Activated CD4-positive, alpha-beta T cell treated with anti-CD3 and anti-CD28 coated beads, Interleukin-2, amount 10 ng/mL, durations not matched to agents 24 days and 14 days (primary cell): Measurements from ENCODE around the gene SPTBN2. TPM values are rescaled to one million over a fixed set of nuclear protein-coding genes. Genes with fewer than 3 reads are reported as not detected.

ENCODE experiments used
- DNase-seq: peaks from one replicate; pipeline ENCODE4 v3.0.0; 2022
- H3K27ac Mint-ChIP-seq: one replicate; pipeline ENCODE4 v1.8.0; 2022; ENCODE audit warnings: mild to moderate bottlenecking, mixed read lengths
- H3K27me3 Mint-ChIP-seq: one replicate; pipeline ENCODE4 v1.8.0; 2022; ENCODE audit warnings: mixed read lengths
- H3K36me3 Mint-ChIP-seq: one replicate; pipeline ENCODE4 v1.8.0; 2022; ENCODE audit warnings: low read depth, mild to moderate bottlenecking, mixed read lengths
- H3K4me1 Mint-ChIP-seq: one replicate; pipeline ENCODE4 v1.8.0; 2021; ENCODE audit warnings: mixed read lengths
- H3K4me3 Mint-ChIP-seq: one replicate; pipeline ENCODE4 v1.8.0; 2022; ENCODE audit warnings: mild to moderate bottlenecking, moderate library complexity, mixed read lengths
- H3K9me3 Mint-ChIP-seq: one replicate; pipeline ENCODE4 v1.8.0; 2021; ENCODE audit warnings: mixed read lengths
- intact Hi-C: fragments of 100-400 bp; cut with micrococcal nuclease; formaldehyde crosslinking; loops from one replicate; pipeline ENCODE4 v1.15.1; 2023
- total RNA-seq: library from RNA; stranded (reverse); gene quantifications from 2 replicates; pipeline ENCODE4 v1.2.3, GENCODE V29; 2022

SPTBN2 gene
- total RNA-seq, 1 donor from 2014 or later, result 1.6 TPM

- Mint-ChIP-seq H3K4me1 (peaks cover 7% of the 10 kb centered on the region), H3K36me3 (no peaks in the 10 kb centered on the region), H3K27ac (no peak overlapping the region), H3K4me3 (no peak overlapping the region), H3K9me3 (no peaks in the 10 kb centered on the region), H3K27me3 (peaks cover 11% of the 10 kb centered on the region)
- intact Hi-C loops, result no loop called here
- DNase-seq, result no peak
Observed at GRCh38 chr11:66719111-66719872, 9.7 kb downstream of the SPTBN2 start.

- intact Hi-C loops, result no loop called here
- Mint-ChIP-seq H3K27me3 (peaks cover 12% of the 10 kb centered on the region), H3K4me1 (peaks cover 7% of the 10 kb centered on the region), H3K9me3 (no peaks in the 10 kb centered on the region), H3K4me3 (no peak overlapping the region), H3K36me3 (no peaks in the 10 kb centered on the region), H3K27ac (no peak overlapping the region)
- no peak for DNase-seq
Observed at GRCh38 chr11:66718320-66718971, 10.6 kb downstream of the SPTBN2 start.

GRCh38 chr11:66717925-66718319 is 11.1 kb downstream of the SPTBN2 start:
- no peak overlapping the region for H3K27ac Mint-ChIP-seq
- H3K36me3 Mint-ChIP-seq, result no peaks in the 10 kb centered on the region
- intact Hi-C loops, result no loop called here
- peaks cover 7% of the 10 kb centered on the region for H3K4me1 Mint-ChIP-seq
- H3K27me3 Mint-ChIP-seq, result peaks cover 11% of the 10 kb centered on the region
- no peak overlapping the region for H3K4me3 Mint-ChIP-seq
- no peaks in the 10 kb centered on the region for H3K9me3 Mint-ChIP-seq
- DNase-seq, result no peak

GRCh38 chr11:66716996-66717395 is 12.0 kb downstream of the SPTBN2 start:
- peaks cover 7% of the 10 kb centered on the region for H3K4me1 Mint-ChIP-seq
- H3K27me3 Mint-ChIP-seq, result peaks cover 9% of the 10 kb centered on the region
- no peaks in the 10 kb centered on the region for H3K36me3 Mint-ChIP-seq
- no peak overlapping the region for H3K27ac Mint-ChIP-seq
- no peaks in the 10 kb centered on the region for H3K9me3 Mint-ChIP-seq
- intact Hi-C loops, result no loop called here
- DNase-seq, result no peak
- H3K4me3 Mint-ChIP-seq, result no peak overlapping the region

- Mint-ChIP-seq H3K4me1 (peaks cover 5% of the 10 kb centered on the region), H3K36me3 (no peaks in the 10 kb centered on the region), H3K4me3 (no peak overlapping the region), H3K9me3 (no peaks in the 10 kb centered on the region), H3K27ac (no peak overlapping the region), H3K27me3 (peaks cover 7% of the 10 kb centered on the region)
- intact Hi-C loops, result no loop called here
- no peak for DNase-seq
Observed at GRCh38 chr11:66715346-66716085, 13.5 kb downstream of the SPTBN2 start.

GRCh38 chr11:66713746-66714480 is 15.1 kb downstream of the SPTBN2 start:
- Mint-ChIP-seq H3K27ac (no peak overlapping the region), H3K4me1 (no peaks in the 10 kb centered on the region), H3K4me3 (no peak overlapping the region), H3K36me3 (no peaks in the 10 kb centered on the region), H3K27me3 (peaks cover 4% of the 10 kb centered on the region), H3K9me3 (no peaks in the 10 kb centered on the region)
- no peak for DNase-seq
- intact Hi-C loops, result no loop called here

GRCh38 chr11:66710384-66710930 is 18.6 kb downstream of the SPTBN2 start:
- Mint-ChIP-seq H3K27me3 (peaks cover 4% of the 10 kb centered on the region), H3K36me3 (no peaks in the 10 kb centered on the region), H3K27ac (no peak overlapping the region), H3K9me3 (no peaks in the 10 kb centered on the region), H3K4me1 (no peaks in the 10 kb centered on the region), H3K4me3 (no peak overlapping the region)
- intact Hi-C loops, result no loop called here
- DNase-seq, result no peak

- H3K36me3 Mint-ChIP-seq, result no peaks in the 10 kb centered on the region
- H3K27ac Mint-ChIP-seq, result no peak overlapping the region
- no peaks in the 10 kb centered on the region for H3K9me3 Mint-ChIP-seq
- H3K27me3 Mint-ChIP-seq, result no peaks in the 10 kb centered on the region
- H3K4me1 Mint-ChIP-seq, result no peaks in the 10 kb centered on the region
- DNase-seq, result no peak
- H3K4me3 Mint-ChIP-seq, result no peak overlapping the region
- intact Hi-C loops, result no loop called here
Observed at GRCh38 chr11:66708701-66709100, 20.3 kb downstream of the SPTBN2 start.

- H3K27me3 Mint-ChIP-seq, result no peaks in the 10 kb centered on the region
- intact Hi-C loops, result no loop called here
- H3K27ac Mint-ChIP-seq, result no peak overlapping the region
- no peak overlapping the region for H3K4me3 Mint-ChIP-seq
- no peaks in the 10 kb centered on the region for H3K36me3 Mint-ChIP-seq
- DNase-seq, result no peak
- H3K9me3 Mint-ChIP-seq, result no peaks in the 10 kb centered on the region
- H3K4me1 Mint-ChIP-seq, result no peaks in the 10 kb centered on the region
Observed at GRCh38 chr11:66708094-66708493, 20.9 kb downstream of the SPTBN2 start.

GRCh38 chr11:66707486-66707885 is 21.5 kb downstream of the SPTBN2 start:
- Mint-ChIP-seq H3K27me3 (no peaks in the 10 kb centered on the region), H3K4me3 (no peak overlapping the region), H3K27ac (no peak overlapping the region), H3K36me3 (no peaks in the 10 kb centered on the region), H3K4me1 (no peaks in the 10 kb centered on the region), H3K9me3 (no peaks in the 10 kb centered on the region)
- DNase-seq, result no peak
- intact Hi-C loops, result no loop called here

GRCh38 chr11:66706989-66707388 is 22.0 kb downstream of the SPTBN2 start:
- H3K9me3 Mint-ChIP-seq, result no peaks in the 10 kb centered on the region
- H3K4me3 Mint-ChIP-seq, result no peak overlapping the region
- intact Hi-C loops, result no loop called here
- DNase-seq, result no peak
- H3K27ac Mint-ChIP-seq, result no peak overlapping the region
- H3K27me3 Mint-ChIP-seq, result no peaks in the 10 kb centered on the region
- H3K36me3 Mint-ChIP-seq, result no peaks in the 10 kb centered on the region
- H3K4me1 Mint-ChIP-seq, result no peaks in the 10 kb centered on the region

- Mint-ChIP-seq H3K9me3 (no peaks in the 10 kb centered on the region), H3K27ac (no peak overlapping the region), H3K4me3 (no peak overlapping the region)
Observed at GRCh38 chr11:66705587-66706335, 23.3 kb downstream of the SPTBN2 start.

More at GRCh38 chr11:66705587-66706335, 23.3 kb downstream of the SPTBN2 start:
- intact Hi-C loops, result no loop called here
- Mint-ChIP-seq H3K27me3 (no peaks in the 10 kb centered on the region), H3K4me1 (no peaks in the 10 kb centered on the region), H3K36me3 (no peaks in the 10 kb centered on the region)
- no peak for DNase-seq
